Spleen (tissue), 7 donors: ENCODE measurements around the gene CMIP.

Source experiments
- CTCF ChIP-seq, 11 experiments: fragments of 200-600 bp in 7 of 11; fragments of 450-650 bp in 4 of 11; sonication (generic) in 4 of 11; IDR thresholded peaks in 8 of 11; conservative IDR thresholded peaks in 3 of 11; 1 replicate in 7 of 11; 2 replicates in 4 of 11; pipeline versions ENCODE4 v1.4.0 to v1.8.0; 2016 to 2021; ENCODE audit warnings: antibody characterized with exemption in 11 of 11, inconsistent platforms in 4 of 11, mild to moderate bottlenecking in 1 of 11
- POLR2AphosphoS5 ChIP-seq, 3 donors: sonication (generic); formaldehyde crosslinking; IDR thresholded peaks; one replicate each; pipeline ENCODE4 v1.5.1; 2017; ENCODE audit warnings: antibody characterized with exemption in 3 of 3
- donor health status: DM: no; HTN: no; CAD: no; lungs with moderate emphysema.
- donor health status: DM: no; HTN: no; CAD: no.
- donor health status: DM: no; HTN: no; CAD: no.

GRCh38 chr16:81630635-81631031 is 186.0 kb downstream of the CMIP start:
- TF ChIP-seq CTCF (IDR thresholded peaks at IDR 0.05 in 8 of 11, conservative IDR thresholded peaks at IDR 0.05 in 3 of 11) = no peak
- TF ChIP-seq POLR2AphosphoS5 (IDR thresholded peaks at IDR 0.05) = no peak
